DND-41 (cell line): ENCODE results near the gene SAMD8.

Experiments
- ATAC-seq: fragments of 200-7000 bp; cut with Tn5 transposase; 3 replicates; pipeline ENCODE4 v1.9.1; 2021; ENCODE audit warnings: low read depth; ENCODE audit not compliant: insufficient read depth
- DNase-seq: peaks from one replicate; pipeline ENCODE4 v3.0.0-alpha.2; 2020
- H2AFZ ChIP-seq: 2 replicates; pipeline ENCODE4 v1.6.0; 2012; ENCODE audit warnings: low read depth, low read length
- H3K27ac ChIP-seq: 2 replicates; pipeline ENCODE4 v1.5.1; 2012; ENCODE audit warnings: low read length, inconsistent platforms
- H3K27me3 ChIP-seq: fragments of 200-600 bp; sonication (generic); 2 replicates; pipeline ENCODE4 v1.6.0; 2012; ENCODE audit warnings: low read length, mild to moderate bottlenecking, inconsistent platforms; ENCODE audit not compliant: insufficient read depth, poor library complexity
- H3K36me3 ChIP-seq: 2 replicates; pipeline ENCODE4 v1.5.1; 2012; ENCODE audit warnings: low read length, inconsistent platforms; ENCODE audit not compliant: insufficient read depth
- H3K4me1 ChIP-seq: 2 replicates; pipeline ENCODE4 v1.5.1; 2012; ENCODE audit warnings: mild to moderate bottlenecking, low read length; ENCODE audit not compliant: insufficient read depth
- H3K4me2 ChIP-seq: 2 replicates; pipeline ENCODE4 v1.6.0; 2012; ENCODE audit warnings: mild to moderate bottlenecking, moderate library complexity, low read length, inconsistent platforms; ENCODE audit not compliant: insufficient read depth
- H3K4me3 ChIP-seq, 2 experiments: fragments of 200-600 bp in 1 of 2; shearing (Covaris generic) in 1 of 2; 2 replicates each; pipeline ENCODE4 v1.5.1; 2012 to 2016; ENCODE audit warnings: inconsistent platforms in 2 of 2, low read length in 2 of 2, mild to moderate bottlenecking in 2 of 2, low read depth in 1 of 2, moderate library complexity in 1 of 2
- H3K79me2 ChIP-seq: 2 replicates; pipeline ENCODE4 v1.6.0; 2012; ENCODE audit warnings: low read length, inconsistent platforms; ENCODE audit not compliant: insufficient read depth
- H3K9ac ChIP-seq: 2 replicates; pipeline ENCODE4 v1.6.0; 2012; ENCODE audit warnings: low read depth, mild to moderate bottlenecking, inconsistent platforms, low read length, moderate library complexity
- H3K9me3 ChIP-seq: 2 replicates; pipeline ENCODE4 v1.5.1; 2012; ENCODE audit warnings: low read length, moderate library complexity, mild to moderate bottlenecking, inconsistent platforms; ENCODE audit not compliant: insufficient read depth, severe bottlenecking
- H4K20me1 ChIP-seq: 2 replicates; pipeline ENCODE4 v1.6.0; 2012; ENCODE audit warnings: low read length; ENCODE audit not compliant: insufficient read depth
- EZH2 ChIP-seq: IDR thresholded peaks from 3 replicates; pipeline ENCODE4 v1.6.1; 2012; ENCODE audit warnings: borderline replicate concordance, low read depth, mild to moderate bottlenecking, moderate library complexity, low read length, inconsistent platforms; ENCODE audit not compliant: severe bottlenecking
- TF ChIP-seq, protein P1 (sequence below): IDR thresholded peaks from 2 replicates; pipeline ENCODE4 v1.5.1; 2012; ENCODE audit warnings: borderline replicate concordance, low read length, moderate library complexity, mild to moderate bottlenecking; ENCODE audit not compliant: poor library complexity, severe bottlenecking; ENCODE audit errors: extremely low read depth

SAMD8 gene

DNA sequence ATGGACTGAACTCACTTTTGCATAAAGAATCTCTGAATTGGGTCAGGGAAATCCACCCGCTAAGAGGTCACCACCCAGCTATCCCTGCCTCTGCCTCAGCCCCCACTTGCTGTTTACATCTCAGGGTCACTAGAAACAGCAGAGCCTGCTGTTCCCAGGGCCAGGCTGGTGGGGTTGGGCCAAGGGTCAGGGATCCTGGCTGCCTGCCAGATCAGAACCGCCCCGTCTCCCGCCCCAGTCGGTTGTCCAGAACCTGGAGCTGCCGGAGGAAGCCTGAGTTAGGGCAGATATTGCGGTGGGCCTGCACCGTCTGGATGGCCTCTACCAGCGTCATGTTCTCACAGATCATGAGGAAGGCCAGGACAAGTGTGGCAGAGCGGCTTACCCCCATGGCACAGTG is 17.0 kb upstream of the SAMD8 start:
- H3K4me2 ChIP-seq, result no peak overlapping the region
- ATAC-seq (no peak), DNase-seq (no peak)
- H4K20me1 ChIP-seq, result no peaks in the 10 kb centered on the region
- H3K4me1 ChIP-seq, result no peaks in the 10 kb centered on the region
- no peaks in the 10 kb centered on the region for H3K79me2 ChIP-seq
- no peak for TF ChIP-seq EZH2
- TF ChIP-seq, protein P1, sequence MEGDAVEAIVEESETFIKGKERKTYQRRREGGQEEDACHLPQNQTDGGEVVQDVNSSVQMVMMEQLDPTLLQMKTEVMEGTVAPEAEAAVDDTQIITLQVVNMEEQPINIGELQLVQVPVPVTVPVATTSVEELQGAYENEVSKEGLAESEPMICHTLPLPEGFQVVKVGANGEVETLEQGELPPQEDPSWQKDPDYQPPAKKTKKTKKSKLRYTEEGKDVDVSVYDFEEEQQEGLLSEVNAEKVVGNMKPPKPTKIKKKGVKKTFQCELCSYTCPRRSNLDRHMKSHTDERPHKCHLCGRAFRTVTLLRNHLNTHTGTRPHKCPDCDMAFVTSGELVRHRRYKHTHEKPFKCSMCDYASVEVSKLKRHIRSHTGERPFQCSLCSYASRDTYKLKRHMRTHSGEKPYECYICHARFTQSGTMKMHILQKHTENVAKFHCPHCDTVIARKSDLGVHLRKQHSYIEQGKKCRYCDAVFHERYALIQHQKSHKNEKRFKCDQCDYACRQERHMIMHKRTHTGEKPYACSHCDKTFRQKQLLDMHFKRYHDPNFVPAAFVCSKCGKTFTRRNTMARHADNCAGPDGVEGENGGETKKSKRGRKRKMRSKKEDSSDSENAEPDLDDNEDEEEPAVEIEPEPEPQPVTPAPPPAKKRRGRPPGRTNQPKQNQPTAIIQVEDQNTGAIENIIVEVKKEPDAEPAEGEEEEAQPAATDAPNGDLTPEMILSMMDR, result no peak
- no peak overlapping the region for H3K9ac ChIP-seq
- no peaks in the 10 kb centered on the region for H3K27me3 ChIP-seq
- H3K4me3 ChIP-seq, result no peak overlapping the region
- no peaks in the 10 kb centered on the region for H3K36me3 ChIP-seq
- no peak overlapping the region for H3K27ac ChIP-seq
- no peak overlapping the region for H2AFZ ChIP-seq
- H3K9me3 ChIP-seq, result no peaks in the 10 kb centered on the region

DNA sequence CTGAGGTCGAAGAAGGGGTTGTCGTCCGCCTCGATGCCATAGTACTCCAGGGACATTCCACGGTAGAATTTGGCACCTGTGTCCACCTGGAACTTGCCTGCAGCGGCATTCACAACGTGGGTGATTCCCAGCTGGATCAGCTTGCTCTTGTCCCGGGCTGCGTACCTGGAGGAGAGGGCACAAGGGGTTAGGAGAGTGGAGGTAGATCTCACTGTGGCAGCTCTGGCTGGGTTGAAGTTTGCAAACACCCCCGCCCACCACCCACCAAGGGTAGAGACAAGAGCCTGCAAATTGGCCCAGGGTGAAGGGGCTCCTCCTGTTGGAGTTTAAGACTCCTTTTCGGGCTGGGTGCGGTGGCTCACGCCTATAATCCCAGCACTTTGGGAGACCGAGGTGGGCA is 15.8 kb upstream of the SAMD8 start:
- no peaks in the 10 kb centered on the region for H3K36me3 ChIP-seq
- H3K4me2 ChIP-seq, result no peak overlapping the region
- no peaks in the 10 kb centered on the region for H4K20me1 ChIP-seq
- TF ChIP-seq, protein P1, result no peak
- no peak for TF ChIP-seq EZH2
- no peak overlapping the region for H2AFZ ChIP-seq
- no peaks in the 10 kb centered on the region for H3K27me3 ChIP-seq
- DNase-seq (no peak), ATAC-seq (no peak)
- H3K4me3 ChIP-seq, result no peak overlapping the region
- H3K9ac ChIP-seq, result no peak overlapping the region
- H3K79me2 ChIP-seq, result no peaks in the 10 kb centered on the region
- no peaks in the 10 kb centered on the region; the same call in 1 of the 2 replicates for H3K4me1 ChIP-seq
- H3K9me3 ChIP-seq, result no peaks in the 10 kb centered on the region
- H3K27ac ChIP-seq, result no peak overlapping the region

DNA sequence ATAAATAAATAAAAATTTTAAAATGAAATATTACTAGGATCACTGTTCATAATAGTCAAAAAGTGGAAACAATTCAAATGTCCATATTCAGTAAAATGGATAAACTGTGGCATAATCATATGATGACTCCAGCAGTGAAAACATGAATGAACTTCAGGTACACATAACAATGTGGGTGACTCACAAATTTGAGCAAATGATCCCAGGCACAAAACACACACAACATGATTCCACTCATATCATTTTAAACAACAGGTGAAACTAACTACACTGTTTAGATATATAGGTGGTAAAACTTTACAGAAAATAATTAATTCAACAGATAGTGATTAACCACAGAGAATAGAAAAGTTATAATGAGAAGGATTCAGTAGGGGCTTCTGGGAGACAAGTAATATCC is 14.7 kb upstream of the SAMD8 start:
- Histone ChIP-seq H3K79me2 (no peaks in the 10 kb centered on the region), H3K27me3 (no peaks in the 10 kb centered on the region), H3K36me3 (no peaks in the 10 kb centered on the region), H3K9ac (no peak overlapping the region), H2AFZ (no peak overlapping the region), H3K4me3 (no peak overlapping the region), H3K4me2 (no peak overlapping the region), H3K27ac (no peak overlapping the region), H3K4me1 (no peaks in the 10 kb centered on the region; the same call in 1 of the 2 replicates), H3K9me3 (no peaks in the 10 kb centered on the region), H4K20me1 (no peaks in the 10 kb centered on the region)
- DNase-seq (no peak), ATAC-seq (no peak)
- TF ChIP-seq, protein P1, result no peak
- TF ChIP-seq EZH2, result no peak
